ENCODE measurements around the gene DLGAP1.

GRCh38 chr18:4333043-4333442 lies 122.1 kb downstream of the DLGAP1 start:
- TF ChIP-seq CTCF (IDR thresholded peaks at IDR 0.05; ENCODE audit: insufficient read depth, low read length): no peak
- TF ChIP-seq POLR2AphosphoS5 (IDR thresholded peaks at IDR 0.05; ENCODE audit: low read depth): no peak

All from HL-60 (cell line).